Activated naive CD8-positive, alpha-beta T cell (primary cell): ENCODE results near the gene RSAD1.

Experiments
- H3K27ac Mint-ChIP-seq: one replicate; pipeline ENCODE4 v1.8.0; 2021; ENCODE audit warnings: mixed read lengths
- H3K27me3 Mint-ChIP-seq: one replicate; pipeline ENCODE4 v1.8.0; 2021; ENCODE audit warnings: mixed read lengths
- H3K36me3 Mint-ChIP-seq: one replicate; pipeline ENCODE4 v1.8.0; 2021; ENCODE audit warnings: mixed read lengths
- H3K4me1 Mint-ChIP-seq: one replicate; pipeline ENCODE4 v1.8.0; 2021; ENCODE audit warnings: low read depth, mixed read lengths
- H3K4me3 Mint-ChIP-seq: one replicate; pipeline ENCODE4 v1.8.0; 2021; ENCODE audit warnings: mild to moderate bottlenecking, mixed read lengths
- H3K9me3 Mint-ChIP-seq: one replicate; pipeline ENCODE4 v1.8.0; 2021; ENCODE audit warnings: low read depth, mixed read lengths

The RSAD1 gene

GRCh38 chr17:50478391-50479381, at the start of gene RSAD1:
RSAD1 (plus strand) TSS chr17:50478860; CDS start chr17:50478885, 25 bp downstream.
- Mint-ChIP-seq H3K27me3 (no peaks in the 10 kb centered on the region), H3K9me3 (no peaks in the 10 kb centered on the region), H3K36me3 (peaks cover 2% of the 10 kb centered on the region), H3K4me3 (peak within 1 kb of the TSS; percentile 96), H3K4me1 (peaks cover 24% of the 10 kb centered on the region), H3K27ac (peak within 1 kb of the TSS; percentile 97)

- peaks cover 20% of the 10 kb centered on the region for H3K4me1 Mint-ChIP-seq
- H3K36me3 Mint-ChIP-seq: no peaks in the 10 kb centered on the region
- no peak overlapping the region for H3K27ac Mint-ChIP-seq
- H3K9me3 Mint-ChIP-seq: no peaks in the 10 kb centered on the region
- H3K4me3 Mint-ChIP-seq: no peak overlapping the region
- H3K27me3 Mint-ChIP-seq: no peaks in the 10 kb centered on the region
Measured at GRCh38 chr17:50429793-50430192, 48.9 kb upstream of the RSAD1 start.

DNA sequence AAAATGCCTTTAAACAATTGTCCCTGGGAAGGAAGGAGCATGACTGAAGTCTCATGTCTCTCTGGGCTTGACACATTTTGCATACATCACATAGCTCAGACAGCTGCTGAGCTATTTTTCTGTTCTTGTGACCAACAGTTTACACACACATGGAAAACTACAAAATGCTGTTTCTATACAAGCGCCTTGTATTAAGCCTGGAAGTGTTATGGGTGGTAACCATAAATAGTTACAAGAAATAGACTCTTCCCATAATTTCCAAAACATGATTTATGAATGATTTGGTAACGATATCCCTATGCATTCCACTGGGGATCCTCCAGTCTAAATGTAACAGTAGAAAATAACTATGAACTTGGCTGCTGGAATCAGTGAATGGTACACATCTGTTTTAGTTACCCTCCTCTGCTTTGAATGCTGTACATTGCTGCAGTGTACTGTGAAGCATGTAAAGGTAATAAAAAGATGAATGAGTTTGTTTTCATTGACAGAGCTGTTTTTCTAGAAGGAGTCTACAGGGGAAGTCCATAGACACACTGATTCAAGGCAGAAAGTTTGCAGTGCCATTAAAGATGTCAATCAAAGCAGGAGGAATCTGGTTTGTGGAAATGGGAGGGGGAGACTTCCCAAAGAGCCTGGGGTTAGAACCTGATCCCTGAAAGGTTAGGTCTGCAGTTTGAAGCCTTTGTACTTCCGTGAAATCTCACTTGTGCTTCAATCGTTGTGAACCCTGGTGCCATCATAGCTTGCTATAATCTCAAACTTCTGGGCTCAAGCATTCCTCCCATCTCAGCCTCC, 47.6 kb upstream of the RSAD1 start:
- H3K27me3 Mint-ChIP-seq: no peaks in the 10 kb centered on the region
- H3K36me3 Mint-ChIP-seq: no peaks in the 10 kb centered on the region
- no peak overlapping the region for H3K27ac Mint-ChIP-seq
- H3K9me3 Mint-ChIP-seq: no peaks in the 10 kb centered on the region
- no peak overlapping the region for H3K4me3 Mint-ChIP-seq
- H3K4me1 Mint-ChIP-seq: peaks cover 14% of the 10 kb centered on the region

- H3K36me3 Mint-ChIP-seq: peaks cover 3% of the 10 kb centered on the region
- no peaks in the 10 kb centered on the region for H3K9me3 Mint-ChIP-seq
- H3K27ac Mint-ChIP-seq: no peak overlapping the region
- H3K4me1 Mint-ChIP-seq: peaks cover 6% of the 10 kb centered on the region
- H3K27me3 Mint-ChIP-seq: no peaks in the 10 kb centered on the region
- H3K4me3 Mint-ChIP-seq: no peak overlapping the region
Measured at GRCh38 chr17:50432125-50432762, 46.4 kb upstream of the RSAD1 start.

GRCh38 chr17:50437409-50437808, 41.3 kb upstream of the RSAD1 start:
- Mint-ChIP-seq H3K27ac (no peak overlapping the region), H3K36me3 (peaks cover 3% of the 10 kb centered on the region), H3K4me3 (no peak overlapping the region), H3K9me3 (no peaks in the 10 kb centered on the region), H3K4me1 (no peaks in the 10 kb centered on the region), H3K27me3 (no peaks in the 10 kb centered on the region)

- no peak overlapping the region for H3K27ac Mint-ChIP-seq
- H3K4me1 Mint-ChIP-seq: no peaks in the 10 kb centered on the region
- H3K27me3 Mint-ChIP-seq: no peaks in the 10 kb centered on the region
Measured at GRCh38 chr17:50439008-50439407, 39.7 kb upstream of the RSAD1 start.

DNA sequence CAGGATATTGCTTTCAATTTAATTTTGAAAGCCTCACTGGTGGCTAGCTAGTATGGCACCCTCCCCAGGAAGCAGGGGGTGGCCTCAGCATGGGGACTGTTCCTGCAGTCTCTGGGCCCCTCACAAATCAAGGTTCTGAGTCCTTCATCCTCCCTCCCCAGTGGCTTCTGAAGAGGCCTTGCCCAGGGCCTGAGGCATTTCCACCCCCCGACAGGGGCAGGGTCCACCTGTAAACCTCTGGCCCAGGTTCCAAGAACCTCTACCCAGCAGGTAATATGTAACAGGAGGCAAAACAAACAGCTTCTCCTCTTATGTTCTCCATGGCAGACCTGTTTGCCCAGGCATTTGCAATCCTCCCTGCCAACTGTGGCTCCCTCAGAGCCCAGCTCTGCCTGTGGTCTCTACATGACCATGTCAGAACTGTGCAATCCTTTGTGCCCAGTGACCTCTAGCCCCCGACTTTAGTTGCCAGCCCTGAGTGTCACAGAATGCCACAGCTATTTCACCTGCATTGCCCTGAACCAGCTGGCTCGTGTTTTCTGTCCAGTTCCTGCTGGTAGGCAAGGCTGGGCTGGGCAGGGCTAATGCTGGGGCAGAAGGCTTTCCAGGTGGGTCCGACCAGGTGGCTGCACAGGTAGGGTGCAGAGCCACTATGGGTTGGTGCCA, 38.4 kb upstream of the RSAD1 start:
- H3K4me1 Mint-ChIP-seq: no peaks in the 10 kb centered on the region
- H3K27me3 Mint-ChIP-seq: no peaks in the 10 kb centered on the region
- no peaks in the 10 kb centered on the region for H3K9me3 Mint-ChIP-seq
- no peak overlapping the region for H3K27ac Mint-ChIP-seq
- peaks cover 3% of the 10 kb centered on the region for H3K36me3 Mint-ChIP-seq
- no peak overlapping the region for H3K4me3 Mint-ChIP-seq

More at GRCh38 chr17:50439008-50439407, 39.7 kb upstream of the RSAD1 start:
- peaks cover 3% of the 10 kb centered on the region for H3K36me3 Mint-ChIP-seq
- H3K9me3 Mint-ChIP-seq: no peaks in the 10 kb centered on the region
- no peak overlapping the region for H3K4me3 Mint-ChIP-seq

GRCh38 chr17:50440838-50441829, 37.5 kb upstream of the RSAD1 start:
- H3K27ac Mint-ChIP-seq: no peak overlapping the region

GRCh38 chr17:50443505-50443974, 35.1 kb upstream of the RSAD1 start:
- H3K27ac Mint-ChIP-seq: no peak overlapping the region
- no peaks in the 10 kb centered on the region for H3K4me1 Mint-ChIP-seq
- H3K4me3 Mint-ChIP-seq: no peak overlapping the region
- no peaks in the 10 kb centered on the region for H3K9me3 Mint-ChIP-seq
- H3K27me3 Mint-ChIP-seq: no peaks in the 10 kb centered on the region
- no peaks in the 10 kb centered on the region for H3K36me3 Mint-ChIP-seq

More at GRCh38 chr17:50440838-50441829, 37.5 kb upstream of the RSAD1 start:
- H3K4me1 Mint-ChIP-seq: no peaks in the 10 kb centered on the region
- no peak overlapping the region for H3K4me3 Mint-ChIP-seq
- H3K9me3 Mint-ChIP-seq: no peaks in the 10 kb centered on the region
- no peaks in the 10 kb centered on the region for H3K27me3 Mint-ChIP-seq
- H3K36me3 Mint-ChIP-seq: peaks cover 3% of the 10 kb centered on the region

GRCh38 chr17:50444841-50445715, 33.6 kb upstream of the RSAD1 start:
- no peak overlapping the region for H3K27ac Mint-ChIP-seq
- no peaks in the 10 kb centered on the region for H3K27me3 Mint-ChIP-seq
- H3K4me1 Mint-ChIP-seq: no peaks in the 10 kb centered on the region
- no peaks in the 10 kb centered on the region for H3K9me3 Mint-ChIP-seq
- no peak overlapping the region for H3K4me3 Mint-ChIP-seq
- H3K36me3 Mint-ChIP-seq: no peaks in the 10 kb centered on the region

- no peak overlapping the region for H3K4me3 Mint-ChIP-seq
- no peak overlapping the region for H3K27ac Mint-ChIP-seq
- no peaks in the 10 kb centered on the region for H3K27me3 Mint-ChIP-seq
- H3K9me3 Mint-ChIP-seq: no peaks in the 10 kb centered on the region
- H3K36me3 Mint-ChIP-seq: peaks cover 4% of the 10 kb centered on the region
- H3K4me1 Mint-ChIP-seq: no peaks in the 10 kb centered on the region
Measured at GRCh38 chr17:50445730-50446325, 32.8 kb upstream of the RSAD1 start.

GRCh38 chr17:50447870-50448595, 30.6 kb upstream of the RSAD1 start:
- Mint-ChIP-seq H3K27me3 (no peaks in the 10 kb centered on the region), H3K4me3 (no peak overlapping the region), H3K4me1 (no peaks in the 10 kb centered on the region), H3K27ac (no peak overlapping the region), H3K9me3 (no peaks in the 10 kb centered on the region), H3K36me3 (peaks cover 5% of the 10 kb centered on the region)
